ENCODE results near the gene LHFPL3.

DNA sequence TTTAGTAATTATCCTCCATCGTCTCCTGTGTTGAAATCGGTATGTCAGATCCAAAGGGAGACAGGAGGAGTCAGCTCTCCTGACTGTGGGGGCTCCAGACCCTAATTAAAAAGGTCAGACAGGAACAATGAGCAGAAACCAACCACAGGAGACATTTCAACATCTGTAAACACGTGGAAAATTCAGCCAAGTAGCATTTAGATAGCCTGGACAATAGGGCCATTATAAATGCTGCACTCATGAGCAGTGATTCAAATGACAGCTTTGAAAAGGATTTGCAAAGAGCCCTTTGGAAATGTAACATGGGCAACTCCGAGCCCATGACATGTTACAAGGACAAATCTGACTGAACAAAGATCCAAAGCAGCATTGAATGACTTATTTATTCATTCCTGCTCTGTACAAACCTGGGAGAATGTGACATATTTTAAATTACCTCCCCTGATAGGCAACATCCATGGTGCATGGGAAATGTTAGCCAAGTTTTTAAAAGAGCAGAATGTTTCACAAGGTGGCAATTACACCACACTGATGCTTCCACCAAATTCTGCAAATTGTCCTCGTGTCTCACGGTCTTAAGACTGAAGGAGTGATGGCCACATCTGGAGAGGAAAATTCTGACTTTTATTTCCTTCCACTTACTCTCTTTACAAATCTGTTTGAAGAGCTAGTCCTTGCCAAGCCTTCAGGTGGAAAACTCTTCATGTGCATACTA is 572.3 kb downstream of the LHFPL3 start:
- TF ChIP-seq, protein P1, sequence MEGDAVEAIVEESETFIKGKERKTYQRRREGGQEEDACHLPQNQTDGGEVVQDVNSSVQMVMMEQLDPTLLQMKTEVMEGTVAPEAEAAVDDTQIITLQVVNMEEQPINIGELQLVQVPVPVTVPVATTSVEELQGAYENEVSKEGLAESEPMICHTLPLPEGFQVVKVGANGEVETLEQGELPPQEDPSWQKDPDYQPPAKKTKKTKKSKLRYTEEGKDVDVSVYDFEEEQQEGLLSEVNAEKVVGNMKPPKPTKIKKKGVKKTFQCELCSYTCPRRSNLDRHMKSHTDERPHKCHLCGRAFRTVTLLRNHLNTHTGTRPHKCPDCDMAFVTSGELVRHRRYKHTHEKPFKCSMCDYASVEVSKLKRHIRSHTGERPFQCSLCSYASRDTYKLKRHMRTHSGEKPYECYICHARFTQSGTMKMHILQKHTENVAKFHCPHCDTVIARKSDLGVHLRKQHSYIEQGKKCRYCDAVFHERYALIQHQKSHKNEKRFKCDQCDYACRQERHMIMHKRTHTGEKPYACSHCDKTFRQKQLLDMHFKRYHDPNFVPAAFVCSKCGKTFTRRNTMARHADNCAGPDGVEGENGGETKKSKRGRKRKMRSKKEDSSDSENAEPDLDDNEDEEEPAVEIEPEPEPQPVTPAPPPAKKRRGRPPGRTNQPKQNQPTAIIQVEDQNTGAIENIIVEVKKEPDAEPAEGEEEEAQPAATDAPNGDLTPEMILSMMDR (IDR thresholded peaks at IDR 0.05): no peak
- TF ChIP-seq POLR2A (IDR thresholded peaks at IDR 0.05): no peak
